HG02571 (cell line): ENCODE results near the gene IKZF4.
A peak's percentile ranks its signal among the peaks of the same experiment; 100 is the strongest.
"Not testable (repeated sequence)": the region's sequence is repeated elsewhere in the genome, so short reads cannot be mapped to it uniquely, and the experiment has no call there.

Source experiments
- ATAC-seq: cut with Tn5 transposase; IDR thresholded peaks from one replicate; pipeline ENCODE4 v1.9.1; 2021; ENCODE audit warnings: mild to moderate bottlenecking, moderate library complexity; ENCODE audit not compliant: unreplicated experiment

Gene IKZF4

DNA sequence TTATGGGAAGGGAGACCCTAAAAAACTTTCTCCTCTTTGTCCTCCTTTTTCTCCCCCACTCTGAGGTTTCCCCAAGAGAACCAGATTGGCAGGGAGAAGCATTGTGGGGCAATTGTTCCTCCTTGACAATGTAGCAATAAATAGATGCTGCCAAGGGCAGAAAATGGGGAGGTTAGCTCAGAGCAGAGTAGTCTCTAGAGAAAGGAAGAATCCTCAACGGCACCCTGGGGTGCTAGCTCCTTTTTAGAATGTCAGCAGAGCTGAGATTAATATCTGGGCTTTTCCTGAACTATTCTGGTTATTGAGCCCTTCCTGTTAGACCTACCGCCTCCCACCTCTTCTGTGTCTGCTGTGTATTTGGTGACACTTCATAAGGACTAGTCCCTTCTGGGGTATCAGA is 16.3 kb downstream of the IKZF4 start:
- no peak for ATAC-seq

DNA sequence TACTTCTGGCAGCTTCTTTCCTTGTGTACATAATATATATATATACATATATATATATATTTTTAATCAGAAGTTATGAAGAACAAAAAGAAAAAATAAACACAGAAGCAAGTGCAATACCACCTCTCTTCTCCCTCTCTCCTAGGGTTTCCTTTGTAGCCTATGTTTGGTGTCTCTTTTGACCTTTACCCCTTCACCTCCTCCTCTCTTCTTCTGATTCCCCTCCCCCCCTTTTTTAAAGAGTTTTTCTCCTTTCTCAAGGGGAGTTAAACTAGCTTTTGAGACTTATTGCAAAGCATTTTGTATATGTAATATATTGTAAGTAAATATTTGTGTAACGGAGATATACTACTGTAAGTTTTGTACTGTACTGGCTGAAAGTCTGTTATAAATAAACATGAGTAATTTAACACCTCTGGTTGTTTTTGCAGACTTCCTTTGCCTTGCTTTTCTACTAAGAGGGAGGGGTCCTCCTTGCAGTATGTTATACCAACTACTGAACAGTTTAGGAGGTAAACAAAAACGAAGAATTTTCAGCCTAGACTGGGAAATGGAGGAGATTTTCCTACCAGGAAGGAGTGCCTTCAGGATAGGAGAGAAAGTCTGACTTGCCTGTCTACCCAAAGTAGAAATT is 17.3 kb downstream of the IKZF4 start:
- no peak for ATAC-seq

GRCh38 chr12:56040151-56040550 is 19.3 kb downstream of the IKZF4 start:
- no peak for ATAC-seq

DNA sequence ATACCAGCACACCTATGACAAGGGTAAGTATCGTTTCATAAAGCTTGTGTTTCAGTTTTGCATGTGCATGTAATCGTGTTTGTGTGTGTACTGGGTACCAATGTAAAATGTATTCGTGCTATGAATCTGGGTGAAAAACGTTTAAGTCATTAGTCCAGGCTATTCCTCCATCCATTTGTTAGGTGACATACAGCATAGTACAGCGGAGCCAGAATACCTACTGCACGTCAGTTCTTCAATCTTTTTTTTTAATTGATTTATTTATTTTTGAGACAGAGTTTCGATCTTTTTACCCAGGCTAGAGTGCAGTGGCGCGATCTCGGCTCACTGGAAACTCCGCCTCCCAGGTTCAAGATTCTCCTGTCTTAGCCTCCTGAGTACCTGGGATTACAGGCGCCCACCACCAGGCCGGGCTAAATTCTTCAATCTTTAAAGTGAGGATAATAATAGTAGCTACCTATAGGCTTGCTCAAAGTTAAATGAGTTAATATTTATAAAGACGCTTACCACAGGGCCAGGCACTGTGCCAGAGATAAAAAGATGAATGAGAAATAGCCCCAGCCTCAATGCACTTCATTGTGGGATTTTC is 20.2 kb downstream of the IKZF4 start:
- ATAC-seq, result no peak

DNA sequence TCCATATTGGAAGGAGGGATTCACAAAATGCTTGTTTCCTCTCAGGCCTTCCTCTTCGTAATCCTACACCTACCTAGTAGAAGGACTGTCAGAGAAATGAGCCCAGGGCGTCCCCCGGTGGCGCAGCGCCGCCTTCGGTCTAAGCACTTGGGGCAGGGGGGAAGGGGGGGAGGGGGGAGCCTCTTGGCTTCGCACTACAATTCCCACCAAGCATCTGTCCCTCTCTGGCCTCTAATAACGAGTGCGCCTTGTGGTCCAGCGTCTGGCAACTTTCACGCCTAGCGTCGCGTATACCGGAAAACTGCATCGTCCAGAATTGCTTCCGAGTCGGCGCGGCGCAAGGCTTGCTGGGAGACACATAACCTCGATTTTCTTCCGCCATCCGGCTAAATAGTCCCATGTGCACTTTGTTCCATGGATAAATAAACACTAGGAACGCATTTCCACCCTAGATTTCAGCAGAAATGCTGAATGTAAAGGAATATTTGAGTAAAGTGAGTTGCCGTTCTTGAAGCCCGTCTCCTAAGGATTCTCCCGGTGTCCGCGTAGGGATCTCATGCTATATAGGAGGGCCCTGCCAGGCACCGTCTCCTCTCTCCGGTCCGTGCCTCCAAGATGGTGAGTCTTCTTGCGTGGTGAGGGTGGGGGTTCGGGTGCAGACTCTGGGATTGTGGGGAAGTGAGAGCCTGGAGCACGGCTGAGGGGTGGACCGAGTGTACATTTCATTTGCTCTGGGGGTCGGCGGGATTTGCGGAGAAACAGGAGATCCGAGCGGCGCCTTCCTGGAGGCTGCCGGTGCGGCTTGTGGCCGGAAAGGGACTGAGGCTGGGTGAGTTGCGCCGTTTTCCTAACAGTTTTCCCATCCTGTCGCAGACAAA is 20.9 kb downstream of the IKZF4 start, which contains the start of gene RPS26:
Gene RPS26, plus strand, starts transcription at position 367 of the 878 bp plus-strand sequence. Its CDS starts 249 bp downstream, at position 616.
- ATAC-seq, result peak; percentile 88

DNA sequence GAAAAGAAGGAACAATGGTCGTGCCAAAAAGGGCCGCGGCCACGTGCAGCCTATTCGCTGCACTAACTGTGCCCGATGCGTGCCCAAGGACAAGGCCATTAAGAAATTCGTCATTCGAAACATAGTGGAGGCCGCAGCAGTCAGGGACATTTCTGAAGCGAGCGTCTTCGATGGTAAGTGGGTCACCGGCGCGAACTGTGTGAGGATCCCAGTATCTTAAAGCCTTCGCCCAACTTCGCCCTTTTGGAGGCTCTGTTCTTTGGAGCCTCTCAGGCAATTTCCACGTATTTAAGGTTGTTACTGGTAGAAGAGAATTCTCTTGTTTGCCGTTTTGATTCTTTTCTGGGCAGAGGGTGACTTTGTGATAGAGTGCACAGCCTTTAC is 21.6 kb downstream of the IKZF4 start:
- ATAC-seq, result not testable (repeated sequence)

DNA sequence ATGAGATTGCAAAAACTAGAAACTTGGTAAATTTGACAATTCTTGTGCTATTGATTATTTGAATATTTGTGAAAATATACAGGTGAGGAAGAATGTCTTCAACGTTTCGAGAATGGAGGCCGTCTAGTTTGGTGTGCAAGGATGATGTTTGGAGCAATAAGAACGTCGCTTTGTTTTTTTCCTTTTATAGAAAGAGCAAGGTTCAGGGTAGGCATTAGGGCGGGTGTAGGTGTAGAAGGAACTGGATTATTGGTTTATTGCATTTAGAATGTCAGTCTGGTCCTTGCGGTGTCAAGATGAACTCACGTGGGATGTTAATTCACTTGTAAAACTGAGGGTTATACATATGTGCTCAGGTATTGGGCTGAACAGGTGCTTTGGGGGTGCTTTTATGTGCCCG is 22.0 kb downstream of the IKZF4 start:
- ATAC-seq, result no peak

DNA sequence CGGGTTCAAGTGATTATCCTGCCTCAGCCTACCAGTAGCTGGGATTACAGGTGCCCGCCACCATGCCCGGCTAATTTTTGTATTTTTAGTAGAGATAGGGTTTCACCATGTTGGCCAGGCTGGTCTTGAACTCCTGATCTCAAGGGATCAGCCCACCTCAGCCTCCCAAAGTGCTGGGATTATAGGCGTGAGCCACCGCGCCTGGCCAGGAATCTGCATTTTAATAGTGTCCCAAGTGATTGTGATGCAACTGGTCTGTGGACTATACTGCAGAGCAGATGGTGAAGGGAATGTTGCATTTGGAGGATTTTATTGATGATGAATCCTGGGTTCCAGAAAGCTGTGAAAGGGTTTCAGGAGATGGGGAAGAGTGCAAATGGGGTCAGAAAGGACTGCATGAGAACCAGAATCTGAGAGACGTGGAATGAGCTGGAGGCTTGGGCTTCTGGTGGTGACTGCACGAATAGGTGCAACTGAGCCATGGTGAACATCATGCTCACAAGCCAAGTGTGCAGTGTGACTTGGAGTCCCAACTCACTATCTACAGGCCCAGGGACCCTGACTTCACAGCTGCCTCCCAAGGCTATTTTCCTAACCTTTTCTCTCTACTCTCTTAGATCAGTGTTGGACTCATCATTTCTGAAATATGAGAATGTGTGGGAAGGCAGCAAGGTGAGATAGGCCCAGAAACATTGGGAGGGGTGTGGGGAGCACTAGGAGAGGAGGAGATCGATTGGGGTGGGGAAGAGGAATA is 25.4 kb downstream of the IKZF4 start:
- ATAC-seq, result no peak

GRCh38 chr12:56053407-56053893 is 32.6 kb downstream of the IKZF4 start:
- ATAC-seq, result no peak

GRCh38 chr12:56059964-56060363 is 39.1 kb downstream of the IKZF4 start:
- not testable (repeated sequence) for ATAC-seq

- ATAC-seq, result no peak
Measured at GRCh38 chr12:56061982-56062381, 41.1 kb downstream of the IKZF4 start.

DNA sequence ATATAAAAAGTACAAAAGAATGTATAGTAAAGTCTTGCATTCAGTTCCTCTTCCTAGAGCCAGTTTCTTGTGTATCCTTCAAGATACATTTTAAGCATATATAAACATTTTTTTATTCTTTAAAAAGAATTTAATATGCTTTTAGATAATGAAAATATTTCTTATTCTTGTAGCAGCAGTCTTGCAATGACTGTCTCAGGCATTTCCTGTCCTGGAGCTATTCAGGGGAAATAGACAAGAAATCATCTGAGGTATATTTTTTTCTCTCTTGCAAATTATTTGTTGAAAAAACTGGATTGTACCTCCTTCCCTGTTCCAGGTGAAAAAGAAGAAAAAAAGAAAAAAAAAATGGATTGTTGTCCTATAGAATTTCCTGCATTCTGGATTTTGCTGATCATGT is 42.2 kb downstream of the IKZF4 start:
- ATAC-seq, result no peak

GRCh38 chr12:56071648-56072047 is 50.8 kb downstream of the IKZF4 start:
- no peak for ATAC-seq

GRCh38 chr12:56074396-56074795 is 53.6 kb downstream of the IKZF4 start:
- no peak for ATAC-seq

DNA sequence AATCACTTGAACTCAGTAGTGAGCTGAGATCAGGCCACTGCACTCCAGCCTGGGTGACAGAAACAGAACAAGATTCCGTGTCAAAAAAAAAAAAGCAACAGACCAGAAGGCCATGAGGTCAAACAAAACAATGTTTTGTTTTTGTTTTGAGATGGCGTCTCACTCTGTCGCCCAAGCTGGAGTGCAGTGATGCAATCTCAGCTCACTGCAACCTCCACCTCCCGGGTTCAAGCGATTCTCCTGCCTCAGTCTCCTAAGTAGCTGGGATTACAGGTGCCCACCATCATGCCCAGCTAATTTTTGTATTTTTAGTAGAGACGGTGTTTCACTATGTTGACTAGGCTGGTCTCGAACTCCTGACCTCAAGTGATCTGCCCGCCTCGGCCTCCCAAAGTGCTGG is 57.1 kb downstream of the IKZF4 start:
- not testable (repeated sequence) for ATAC-seq

GRCh38 chr12:56078427-56078826 is 57.6 kb downstream of the IKZF4 start:
- no peak for ATAC-seq

- ATAC-seq, result peak; percentile 66
Measured at GRCh38 chr12:56078931-56079722, 58.3 kb downstream of the IKZF4 start.

DNA sequence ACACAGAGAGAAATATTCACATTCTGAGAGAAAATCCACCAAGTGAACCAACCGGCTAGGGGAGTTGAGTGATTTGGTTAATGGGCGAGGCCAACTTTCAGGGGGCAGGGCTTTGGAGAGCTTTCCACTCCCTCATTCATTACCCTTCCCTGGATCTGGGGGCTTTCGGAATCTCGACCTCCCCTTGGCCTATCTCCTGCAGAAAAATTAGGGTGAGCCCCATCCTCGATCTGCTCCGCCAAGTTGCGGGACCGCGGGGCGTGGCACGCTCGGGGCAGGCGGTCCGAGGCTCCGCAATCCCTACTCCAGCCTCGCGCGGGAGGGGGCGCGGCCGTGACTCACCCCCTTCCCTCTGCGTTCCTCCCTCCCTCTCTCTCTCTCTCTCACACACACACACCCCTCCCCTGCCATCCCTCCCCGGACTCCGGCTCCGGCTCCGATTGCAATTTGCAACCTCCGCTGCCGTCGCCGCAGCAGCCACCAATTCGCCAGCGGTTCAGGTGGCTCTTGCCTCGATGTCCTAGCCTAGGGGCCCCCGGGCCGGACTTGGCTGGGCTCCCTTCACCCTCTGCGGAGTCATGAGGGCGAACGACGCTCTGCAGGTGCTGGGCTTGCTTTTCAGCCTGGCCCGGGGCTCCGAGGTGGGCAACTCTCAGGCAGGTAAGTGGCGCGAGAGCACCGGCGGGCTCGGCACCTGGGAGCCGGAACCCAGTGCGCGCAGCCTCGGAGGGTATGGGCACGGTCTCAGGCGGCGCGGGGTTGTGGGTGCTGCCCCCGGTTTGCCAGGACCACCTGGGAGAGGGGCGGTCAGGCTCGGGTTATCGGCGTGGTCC is 59.1 kb downstream of the IKZF4 start, which contains the start of gene ERBB3:
Gene ERBB3, plus strand, starts transcription at position 443 of the 833 bp plus-strand sequence. Its CDS starts 136 bp downstream, at position 579.
- ATAC-seq, result no peak

DNA sequence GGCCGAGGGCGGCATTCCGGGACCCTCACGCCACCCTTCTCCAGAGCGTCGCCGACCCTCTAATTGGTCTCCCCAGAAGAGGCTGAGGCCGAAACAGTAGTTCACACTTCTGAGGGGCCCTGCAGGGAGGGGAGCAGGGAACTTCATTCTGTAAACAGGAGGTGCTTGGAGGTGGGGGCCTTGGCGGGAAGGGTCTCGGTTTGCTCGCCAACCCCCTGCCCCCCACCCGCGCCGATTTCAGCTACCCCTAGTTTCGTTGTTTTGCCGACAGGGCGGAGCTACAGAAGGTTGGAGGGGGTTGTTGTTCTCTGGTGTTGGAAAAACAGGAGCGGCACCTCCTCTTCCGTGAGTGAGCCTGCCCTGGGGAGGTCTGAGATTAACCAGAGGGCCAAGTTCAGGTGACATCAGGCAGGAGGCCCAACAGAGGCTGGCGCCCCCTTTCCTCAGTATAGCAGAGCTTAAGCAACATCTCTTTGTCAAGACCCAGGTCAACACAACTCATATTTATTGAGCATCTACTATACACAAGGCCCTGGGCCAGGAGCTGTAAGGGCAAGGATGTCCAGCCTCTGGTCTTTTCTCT is 59.8 kb downstream of the IKZF4 start:
- no peak for ATAC-seq
